GM18517 (cell line): Measurements from ENCODE around the gene PTGDR2.

Source experiments
- ATAC-seq: cut with Tn5 transposase; IDR thresholded peaks from one replicate; pipeline ENCODE4 v1.9.1; 2021; ENCODE audit warnings: mild to moderate bottlenecking, moderate library complexity; ENCODE audit not compliant: unreplicated experiment

PTGDR2 gene

DNA sequence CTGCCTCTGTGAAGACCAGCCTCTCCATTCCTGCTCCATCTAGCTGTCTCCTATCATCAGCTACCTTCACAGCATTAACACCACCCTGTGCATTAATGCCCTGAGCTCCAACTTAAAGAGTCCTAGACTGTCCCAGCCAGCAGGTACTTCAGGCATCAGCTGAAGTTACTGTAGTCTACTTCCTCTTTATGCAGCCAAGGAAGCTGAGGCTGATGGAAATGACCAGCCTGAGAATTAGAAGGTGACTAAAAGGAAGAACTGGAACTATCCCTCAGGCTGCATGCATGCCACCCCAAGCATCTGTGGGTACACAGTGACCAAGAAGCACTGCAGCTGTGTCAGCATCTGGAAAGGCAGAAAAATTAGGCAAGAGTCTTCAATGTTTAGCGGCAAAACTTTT lies 42.4 kb downstream of the PTGDR2 start:
- ATAC-seq, result no peak

DNA sequence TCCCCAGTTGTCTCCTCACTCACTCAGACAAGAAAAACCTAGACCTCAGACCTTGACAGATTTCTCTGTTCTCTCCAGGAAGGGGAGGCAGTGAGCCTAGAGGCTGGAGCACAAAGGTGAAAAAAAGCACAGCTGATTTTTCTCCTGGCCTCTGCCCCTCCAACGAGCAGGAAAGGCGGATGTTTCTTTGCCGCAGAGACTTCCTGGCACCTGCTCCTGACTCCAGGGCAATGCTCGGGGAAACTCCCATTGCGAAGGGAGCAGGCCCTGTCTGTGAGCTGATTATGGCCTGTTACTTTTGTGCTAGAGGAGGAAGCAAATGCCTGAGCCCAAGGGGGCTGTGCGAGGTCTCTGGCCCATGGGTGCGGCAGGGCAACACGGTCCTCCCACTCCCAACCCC lies 45.2 kb downstream of the PTGDR2 start:
- no peak for ATAC-seq

DNA sequence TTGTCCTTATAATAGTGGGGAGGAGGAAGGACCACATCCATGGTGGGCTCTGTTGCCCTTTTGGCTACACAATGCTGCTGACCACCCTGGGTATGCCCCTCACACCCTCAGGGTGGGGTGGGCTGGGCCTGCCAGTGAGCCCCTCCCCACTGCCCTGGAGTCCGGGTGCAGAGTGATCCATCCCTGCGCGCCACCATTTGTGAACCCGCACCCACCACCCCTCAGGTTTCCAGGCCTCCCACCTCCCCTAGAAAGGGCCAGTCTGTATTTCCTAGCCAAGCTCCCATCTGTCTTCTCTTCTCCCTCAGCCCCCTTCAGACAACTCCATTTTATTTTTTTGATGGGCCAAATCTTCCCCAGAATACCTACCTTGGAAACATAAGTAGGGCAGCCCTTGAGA lies 45.6 kb downstream of the PTGDR2 start:
- no peak for ATAC-seq

DNA sequence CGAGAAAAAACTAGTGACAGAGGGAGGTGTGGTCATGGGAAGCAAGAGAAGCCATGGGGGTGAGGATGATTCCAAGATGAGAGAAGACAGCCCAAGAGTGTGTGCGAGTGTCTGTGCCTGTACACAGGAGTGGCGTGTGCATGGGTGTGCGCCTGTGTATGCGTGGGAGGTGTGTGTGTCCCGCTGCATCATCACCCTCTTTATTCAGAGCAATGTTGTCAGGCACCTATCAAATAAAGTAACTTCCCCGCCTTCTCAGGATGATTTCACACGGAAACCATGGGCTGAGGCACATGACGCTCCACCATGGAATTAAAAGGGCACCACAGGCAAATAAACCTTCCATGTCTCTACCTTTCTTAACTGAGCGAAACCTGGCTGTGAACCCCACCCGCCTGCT lies 46.1 kb downstream of the PTGDR2 start:
- no peak for ATAC-seq

- no peak for ATAC-seq
Measured at GRCh38 chr11:60809249-60809648, 46.5 kb downstream of the PTGDR2 start.

DNA sequence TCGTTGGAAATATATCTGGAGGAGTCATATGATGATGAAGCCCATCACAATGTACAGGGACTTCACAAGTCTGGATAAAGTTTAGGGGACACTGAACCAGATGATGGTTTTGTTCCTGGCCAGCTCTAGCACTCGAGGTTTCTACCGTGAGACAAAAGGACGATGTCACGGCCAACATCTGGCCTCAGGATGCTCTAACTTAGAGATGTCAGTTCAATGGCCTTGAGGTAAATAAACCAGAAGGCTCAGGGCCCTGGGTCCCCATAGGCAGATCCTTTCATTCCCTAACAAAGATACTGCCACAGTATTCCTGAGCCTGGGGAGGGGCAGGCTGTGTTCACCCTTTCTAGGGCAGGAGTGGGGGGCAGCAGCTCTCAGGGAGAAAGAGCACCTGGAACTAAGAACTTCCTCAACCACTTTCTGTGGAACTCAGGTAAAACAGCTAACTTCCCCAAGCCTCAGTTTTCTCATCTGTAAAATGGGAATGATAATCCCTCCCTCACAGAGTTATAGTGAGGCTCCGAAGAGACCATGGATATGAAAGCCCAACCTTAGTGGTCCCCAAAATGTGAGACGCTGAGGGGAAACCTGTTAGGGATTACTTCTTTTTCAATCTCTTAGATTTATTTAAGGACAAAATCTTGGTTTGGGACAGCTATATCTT lies 52.3 kb downstream of the PTGDR2 start:
- no peak for ATAC-seq

GRCh38 chr11:60801194-60801593 lies 54.6 kb downstream of the PTGDR2 start:
- ATAC-seq, result no peak
